Calu3 (cell line): ENCODE data around the gene SNRNP200. TPM values are rescaled to one million over a fixed set of nuclear protein-coding genes. Genes with fewer than 3 reads are reported as not detected.

ENCODE experiments used
- BruUV-seq: library from RNA; stranded (reverse); fragments of 400-500 nt; replicated peaks from 2 replicates; lab custom pipeline; 2021; lab: Mats Ljungman, UMichigan
- CTCF ChIA-PET: fragments of 300-600 bp; sonication (Branson Sonifier 250); formaldehyde crosslinking; loops from one replicate; lab custom pipeline; 2022; ENCODE audit warnings: antibody characterized with exemption; lab: Charles Lee
- DNase-seq: peaks from one replicate; pipeline ENCODE4 v3.0.0; 2022
- H3K27ac Mint-ChIP-seq: one replicate; pipeline ENCODE4 v1.8.0; 2022; ENCODE audit warnings: mixed read lengths; ENCODE audit not compliant: unreplicated experiment
- H3K27me3 Mint-ChIP-seq: one replicate; pipeline ENCODE4 v1.8.0; 2022; ENCODE audit warnings: mixed read lengths; ENCODE audit not compliant: unreplicated experiment
- H3K36me3 Mint-ChIP-seq: one replicate; pipeline ENCODE4 v1.8.0; 2022; ENCODE audit warnings: mild to moderate bottlenecking, moderate library complexity, mixed read lengths; ENCODE audit not compliant: insufficient read depth, unreplicated experiment
- H3K4me1 Mint-ChIP-seq: one replicate; pipeline ENCODE4 v1.8.0; 2022; ENCODE audit warnings: mild to moderate bottlenecking, low read depth, mixed read lengths; ENCODE audit not compliant: unreplicated experiment
- H3K4me3 Mint-ChIP-seq: one replicate; pipeline ENCODE4 v1.8.0; 2022; ENCODE audit warnings: mild to moderate bottlenecking, low read depth, moderate library complexity, mixed read lengths; ENCODE audit not compliant: unreplicated experiment
- H3K9me3 Mint-ChIP-seq: one replicate; pipeline ENCODE4 v1.8.0; 2022; ENCODE audit warnings: low read depth, mixed read lengths; ENCODE audit not compliant: unreplicated experiment
- CTCF ChIP-seq: fragments of 200-600 bp; IDR thresholded peaks from one replicate; pipeline ENCODE4 v1.8.0; 2022; ENCODE audit warnings: antibody characterized with exemption; ENCODE audit not compliant: unreplicated experiment
- intact Hi-C: fragments of 100-400 bp; cut with micrococcal nuclease; formaldehyde crosslinking; loops from one replicate; pipeline ENCODE4 v1.10.0; 2022; ENCODE audit not compliant: unreplicated experiment
- total RNA-seq: library from RNA; stranded (reverse); gene quantifications from 2 replicates; pipeline ENCODE4 v1.2.3, GENCODE V29; 2022

The SNRNP200 gene
- total RNA-seq, 1 experiment from 2014 or later = 140 TPM

DNA sequence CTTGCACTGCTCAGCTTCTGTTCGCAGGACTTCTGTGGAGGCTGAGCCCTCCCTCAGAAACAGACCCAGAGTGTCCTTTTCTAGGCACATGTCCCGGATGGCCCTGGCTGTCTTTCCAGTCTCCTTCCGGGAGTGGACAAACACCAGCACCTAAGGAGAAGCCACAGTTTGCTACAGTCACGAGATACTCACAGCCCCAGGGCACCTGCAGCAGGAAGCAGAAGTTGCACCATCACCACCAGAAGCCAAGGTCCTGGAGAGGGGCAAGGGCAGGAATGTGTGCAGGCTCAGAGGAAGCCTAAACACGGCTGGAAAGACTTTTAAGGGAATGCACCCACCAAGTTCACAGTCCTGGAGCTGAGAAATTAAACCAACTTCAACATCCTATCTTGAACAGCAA lies 13.6 kb downstream of the SNRNP200 start:
- Mint-ChIP-seq H3K9me3 (no peaks in the 10 kb centered on the region), H3K4me1 (no peaks in the 10 kb centered on the region), H3K27me3 (no peaks in the 10 kb centered on the region), H3K36me3 (peaks cover 63% of the 10 kb centered on the region), H3K4me3 (no peak overlapping the region), H3K27ac (no peak overlapping the region)
- DNase-seq = no peak
- CTCF ChIA-PET = interaction anchor here (0.7 kb wide), 1 partner anchor 8 kb away, joined by 3 read pairs; no protein-coding TSS in a partner anchor
- no TSS peak for BruUV-seq
- intact Hi-C loops = no loop called here
- TF ChIP-seq CTCF = no peak

DNA sequence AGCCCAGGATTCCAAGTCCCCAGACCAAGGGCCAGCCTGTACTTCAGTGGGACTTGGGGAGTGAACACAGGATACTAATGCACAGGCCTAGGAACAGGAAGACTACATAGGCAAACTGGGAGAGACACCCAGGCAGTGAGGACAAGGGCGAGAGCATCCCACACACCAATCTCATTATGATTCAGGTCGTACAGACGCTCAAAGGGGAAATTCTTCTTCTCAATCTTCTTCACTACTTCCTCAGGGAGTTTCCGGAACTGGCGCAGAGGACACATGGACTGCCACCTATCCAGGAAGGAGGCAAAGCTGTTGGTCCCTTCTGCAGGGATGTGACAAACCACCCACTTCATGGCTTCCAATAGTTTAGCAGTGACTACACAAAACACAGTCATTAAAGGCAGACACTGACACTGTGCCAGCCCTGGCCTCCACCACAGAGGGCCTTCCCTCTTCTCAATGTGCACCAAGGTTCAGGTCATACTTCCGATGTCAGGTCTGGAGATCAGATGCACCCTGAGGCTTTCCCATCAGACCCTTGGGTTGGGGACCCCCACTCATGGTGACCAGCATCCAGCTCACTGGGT lies 18.0 kb downstream of the SNRNP200 start:
- Mint-ChIP-seq H3K9me3 (no peaks in the 10 kb centered on the region), H3K27me3 (no peaks in the 10 kb centered on the region), H3K4me3 (no peak overlapping the region), H3K4me1 (no peaks in the 10 kb centered on the region), H3K36me3 (peaks cover 50% of the 10 kb centered on the region), H3K27ac (no peak overlapping the region)
- CTCF ChIA-PET = no interaction called here
- DNase-seq = no peak
- intact Hi-C loops = no loop called here
- TF ChIP-seq CTCF = no peak
- no TSS peak for BruUV-seq

GRCh38 chr2:96276787-96277499 lies 28.4 kb downstream of the SNRNP200 start:
- no TSS peak for BruUV-seq
- no peak for TF ChIP-seq CTCF
- H3K4me3 Mint-ChIP-seq = no peak overlapping the region
- H3K27me3 Mint-ChIP-seq = no peaks in the 10 kb centered on the region
- DNase-seq = no peak
- CTCF ChIA-PET = no interaction called here
- peaks cover 88% of the 10 kb centered on the region for H3K36me3 Mint-ChIP-seq
- H3K4me1 Mint-ChIP-seq = no peaks in the 10 kb centered on the region
- no peak overlapping the region for H3K27ac Mint-ChIP-seq
- no peaks in the 10 kb centered on the region for H3K9me3 Mint-ChIP-seq
- intact Hi-C loops = no loop called here

GRCh38 chr2:96274355-96275056 lies 30.8 kb downstream of the SNRNP200 start:
- Mint-ChIP-seq H3K36me3 (peaks cover 86% of the 10 kb centered on the region), H3K27ac (no peak overlapping the region)
- BruUV-seq = TSS peak; percentile 32

More at GRCh38 chr2:96274355-96275056, 30.8 kb downstream of the SNRNP200 start:
- intact Hi-C loops = no loop called here
- CTCF ChIA-PET = no interaction called here
- no peaks in the 10 kb centered on the region for H3K9me3 Mint-ChIP-seq
- TF ChIP-seq CTCF = no peak
- H3K4me1 Mint-ChIP-seq = no peaks in the 10 kb centered on the region
- no peaks in the 10 kb centered on the region for H3K27me3 Mint-ChIP-seq
- no peak overlapping the region for H3K4me3 Mint-ChIP-seq
- DNase-seq = no peak
